PFSK-1 (cell line): ENCODE results near the gene PCSK9.

Experiments used
- POLR2AphosphoS5 ChIP-seq: IDR thresholded peaks from 2 replicates; pipeline ENCODE4 v1.6.1; 2012; ENCODE audit warnings: low read depth, mild to moderate bottlenecking, control low read depth, low read length, moderate library complexity
- TF ChIP-seq, protein P1 (sequence below), 2 experiments: IDR thresholded peaks; 2 replicates each; pipeline versions ENCODE4 v1.6.1 to v1.8.0; 2011 to 2012; ENCODE audit warnings: low read depth in 2 of 2, low read length in 2 of 2, control low read depth in 1 of 2, inconsistent platforms in 1 of 2, mild to moderate bottlenecking in 1 of 2, moderate library complexity in 1 of 2; ENCODE audit not compliant: insufficient read depth in 1 of 2

DNA sequence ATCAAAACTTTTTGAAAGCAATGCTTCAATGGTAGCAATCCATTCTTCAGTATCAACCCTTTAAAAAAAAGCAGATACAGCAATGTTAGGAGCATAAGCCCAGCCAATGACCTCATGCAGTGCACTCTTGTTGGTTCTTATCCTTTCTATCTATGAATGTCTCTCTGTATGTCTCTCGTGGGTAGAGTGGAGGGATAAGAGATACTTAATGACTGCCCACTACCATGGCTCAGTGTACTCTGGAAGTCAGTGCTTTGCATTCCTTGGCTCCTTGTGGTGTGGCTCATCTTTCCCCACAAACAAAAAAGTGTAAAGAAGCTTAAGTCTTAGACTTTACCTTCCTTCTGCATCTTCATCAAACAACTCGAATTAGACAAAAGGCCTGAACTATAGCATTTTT is 50.3 kb downstream of the PCSK9 start:
- TF ChIP-seq POLR2AphosphoS5: no peak
- TF ChIP-seq, protein P1, sequence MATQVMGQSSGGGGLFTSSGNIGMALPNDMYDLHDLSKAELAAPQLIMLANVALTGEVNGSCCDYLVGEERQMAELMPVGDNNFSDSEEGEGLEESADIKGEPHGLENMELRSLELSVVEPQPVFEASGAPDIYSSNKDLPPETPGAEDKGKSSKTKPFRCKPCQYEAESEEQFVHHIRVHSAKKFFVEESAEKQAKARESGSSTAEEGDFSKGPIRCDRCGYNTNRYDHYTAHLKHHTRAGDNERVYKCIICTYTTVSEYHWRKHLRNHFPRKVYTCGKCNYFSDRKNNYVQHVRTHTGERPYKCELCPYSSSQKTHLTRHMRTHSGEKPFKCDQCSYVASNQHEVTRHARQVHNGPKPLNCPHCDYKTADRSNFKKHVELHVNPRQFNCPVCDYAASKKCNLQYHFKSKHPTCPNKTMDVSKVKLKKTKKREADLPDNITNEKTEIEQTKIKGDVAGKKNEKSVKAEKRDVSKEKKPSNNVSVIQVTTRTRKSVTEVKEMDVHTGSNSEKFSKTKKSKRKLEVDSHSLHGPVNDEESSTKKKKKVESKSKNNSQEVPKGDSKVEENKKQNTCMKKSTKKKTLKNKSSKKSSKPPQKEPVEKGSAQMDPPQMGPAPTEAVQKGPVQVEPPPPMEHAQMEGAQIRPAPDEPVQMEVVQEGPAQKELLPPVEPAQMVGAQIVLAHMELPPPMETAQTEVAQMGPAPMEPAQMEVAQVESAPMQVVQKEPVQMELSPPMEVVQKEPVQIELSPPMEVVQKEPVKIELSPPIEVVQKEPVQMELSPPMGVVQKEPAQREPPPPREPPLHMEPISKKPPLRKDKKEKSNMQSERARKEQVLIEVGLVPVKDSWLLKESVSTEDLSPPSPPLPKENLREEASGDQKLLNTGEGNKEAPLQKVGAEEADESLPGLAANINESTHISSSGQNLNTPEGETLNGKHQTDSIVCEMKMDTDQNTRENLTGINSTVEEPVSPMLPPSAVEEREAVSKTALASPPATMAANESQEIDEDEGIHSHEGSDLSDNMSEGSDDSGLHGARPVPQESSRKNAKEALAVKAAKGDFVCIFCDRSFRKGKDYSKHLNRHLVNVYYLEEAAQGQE (IDR thresholded peaks at IDR 0.05; ENCODE audit: insufficient read depth in 1 of 2, low read depth in 2 of 2, low read length in 2 of 2): no peak
